ENCODE results near the gene ABO. TPM values are rescaled to one million over a fixed set of nuclear protein-coding genes. Genes with fewer than 3 reads are reported as not detected.

Gene ABO
- total RNA-seq, 1 experiment from 2014 or later = 1.2 TPM

GRCh38 chr9:133282464-133283238, 7.7 kb upstream of the ABO start (continued):
- TF ChIP-seq MAX (IDR thresholded peaks at IDR 0.05) (no peak), FOSL1 (IDR thresholded peaks at IDR 0.05; ENCODE audit: low read depth) (no peak)

GRCh38 chr9:133280392-133280791, 5.4 kb upstream of the ABO start:
- Histone ChIP-seq H3K4me2 (ENCODE audit: low read length) (no peak overlapping the region), H2AFZ (ENCODE audit: low read depth, low read length, poor library complexity, severe bottlenecking) (no peak overlapping the region), H3K27me3 (ENCODE audit: insufficient read depth, low read length) (no peaks in the 10 kb centered on the region), H3K9ac (ENCODE audit: low read length) (no peak overlapping the region), H3K36me3 (ENCODE audit: control insufficient read depth in 1 of 2, insufficient read depth in 2 of 2, low read length in 2 of 2) (no peaks in the 10 kb centered on the region), H3K9me2 (ENCODE audit: insufficient read depth) (no peaks in the 10 kb centered on the region), H4K20me1 (ENCODE audit: insufficient read depth) (no peaks in the 10 kb centered on the region), H3K4me1 (ENCODE audit: control insufficient read depth in 1 of 2, insufficient read depth in 2 of 2, low read length in 2 of 2) (no peaks in the 10 kb centered on the region), H3K27ac (ENCODE audit: low read depth, low read length) (no peak overlapping the region), H3K4me3 (replicated peaks in 1 of 2; ENCODE audit: low read depth in 1 of 2, low read length in 2 of 2) (no peak overlapping the region), H3K79me2 (ENCODE audit: insufficient read depth, low read length) (no peaks in the 10 kb centered on the region), H3K9me3 (ENCODE audit: control insufficient read depth in 1 of 2, insufficient read depth in 1 of 2, low read depth in 1 of 2, low read length in 2 of 2) (no peaks in the 10 kb centered on the region)
- TF ChIP-seq YY1 (IDR thresholded peaks at IDR 0.05; ENCODE audit: extremely low read depth, insufficient replicate concordance, low read depth, low read length) (no peak), POLR2AphosphoS5 (IDR thresholded peaks at IDR 0.05; ENCODE audit: low read depth, low read length) (no peak), SRF (IDR thresholded peaks at IDR 0.05; ENCODE audit: low read depth) (no peak), TCF7L2 (IDR thresholded peaks at IDR 0.05; ENCODE audit: borderline replicate concordance, extremely low read depth, insufficient read depth, insufficient read length) (no peak), EZH2 (IDR thresholded peaks at IDR 0.05) (no peak), CEBPB (IDR thresholded peaks at IDR 0.05; ENCODE audit: low read depth) (no peak), ELF1 (IDR thresholded peaks at IDR 0.05; ENCODE audit: borderline replicate concordance, low read depth) (no peak), REST (IDR thresholded peaks at IDR 0.05; ENCODE audit: low read depth) (no peak), ATF3 (IDR thresholded peaks at IDR 0.05) (no peak), SIN3A (IDR thresholded peaks at IDR 0.05; ENCODE audit: low read depth) (no peak), FOSL1 (IDR thresholded peaks at IDR 0.05; ENCODE audit: low read depth) (no peak), JUND (IDR thresholded peaks at IDR 0.05) (no peak), EGR1 (IDR thresholded peaks at IDR 0.05; ENCODE audit: low read depth) (no peak), RAD21 (IDR thresholded peaks at IDR 0.05; ENCODE audit: low read depth) (no peak), SP1 (IDR thresholded peaks at IDR 0.05; ENCODE audit: low read depth) (no peak), CTCF (IDR thresholded peaks at IDR 0.05 in 2 of 3, conservative IDR thresholded peaks at IDR 0.05 in 1 of 3; ENCODE audit: borderline replicate concordance in 1 of 3, insufficient read depth in 1 of 3, low read depth in 2 of 3, low read length in 2 of 3) (no peak), CBX3 (IDR thresholded peaks at IDR 0.05; ENCODE audit: low read depth) (no peak), MAX (IDR thresholded peaks at IDR 0.05) (no peak)
- ChIA-PET POLR2A (no interaction called here), RAD21 (ENCODE audit: low non-redundant PET in 1 of 2, low total read pairs in 2 of 2, uncharacterized antibody in 2 of 2, unreplicated experiment in 2 of 2) (no interaction called here), CTCF (no interaction called here)
- DNase-seq (ENCODE audit: low read depth, low spot score) (no peak), ATAC-seq (no peak)
- no TSS peak for BruUV-seq (replicated peaks)
- intact Hi-C loops (cut with micrococcal nuclease) = no loop called here

All from HCT116 (cell line).